Measurements from ENCODE around the gene MAGI2.

MAGI2 gene

GRCh38 chr7:78118470-78118869, 1335.0 kb downstream of the MAGI2 start:
- no peak for TF ChIP-seq CTCF (IDR thresholded peaks at IDR 0.05; ENCODE audit: control extremely low read depth, extremely low read depth, low read depth, missing control alignments)
- ChIA-PET CTCF (no interaction called here), POLR2A (no interaction called here)
- no peak for DNase-seq (ENCODE audit: extremely low spot score)

- TF ChIP-seq CTCF (IDR thresholded peaks at IDR 0.05; ENCODE audit: control extremely low read depth, extremely low read depth, low read depth, missing control alignments) = no peak
- POLR2A ChIA-PET = no interaction called here
- no peak for DNase-seq (ENCODE audit: extremely low spot score)
- CTCF ChIA-PET = no interaction called here
Observed at GRCh38 chr7:78115876-78116275, 1337.6 kb downstream of the MAGI2 start.

GRCh38 chr7:78114993-78115392, 1338.5 kb downstream of the MAGI2 start:
- no peak for TF ChIP-seq CTCF (IDR thresholded peaks at IDR 0.05; ENCODE audit: control extremely low read depth, extremely low read depth, low read depth, missing control alignments)
- CTCF ChIA-PET = no interaction called here
- POLR2A ChIA-PET = no interaction called here
- no peak for DNase-seq (ENCODE audit: extremely low spot score)

- TF ChIP-seq CTCF (IDR thresholded peaks at IDR 0.05; ENCODE audit: control extremely low read depth, extremely low read depth, low read depth, missing control alignments) = no peak
- CTCF ChIA-PET = no interaction called here
- DNase-seq (ENCODE audit: extremely low spot score) = no peak
- POLR2A ChIA-PET = no interaction called here
Observed at GRCh38 chr7:78112488-78112887, 1341.0 kb downstream of the MAGI2 start.

GRCh38 chr7:78111386-78111785, 1342.1 kb downstream of the MAGI2 start:
- POLR2A ChIA-PET = no interaction called here
- CTCF ChIA-PET = no interaction called here
- no peak for DNase-seq (ENCODE audit: extremely low spot score)
- no peak for TF ChIP-seq CTCF (IDR thresholded peaks at IDR 0.05; ENCODE audit: control extremely low read depth, extremely low read depth, low read depth, missing control alignments)

GRCh38 chr7:78103475-78103874, 1350.0 kb downstream of the MAGI2 start:
- TF ChIP-seq CTCF (IDR thresholded peaks at IDR 0.05; ENCODE audit: control extremely low read depth, extremely low read depth, low read depth, missing control alignments) = no peak
- ChIA-PET CTCF (no interaction called here), POLR2A (no interaction called here)
- no peak for DNase-seq (ENCODE audit: extremely low spot score)

GRCh38 chr7:78101076-78101475, 1352.4 kb downstream of the MAGI2 start:
- TF ChIP-seq CTCF (IDR thresholded peaks at IDR 0.05; ENCODE audit: control extremely low read depth, extremely low read depth, low read depth, missing control alignments) = no peak
- ChIA-PET POLR2A (no interaction called here), CTCF (no interaction called here)
- DNase-seq (ENCODE audit: extremely low spot score) = no peak
